Measurements from ENCODE around the gene SPATA24. TPM values are rescaled to one million over a fixed set of nuclear protein-coding genes. Genes with fewer than 3 reads are reported as not detected.
"Not testable (repeated sequence)": the region's sequence is repeated elsewhere in the genome, so short reads cannot be mapped to it uniquely, and the experiment has no call there.

Gene SPATA24
- total RNA-seq, 1 experiment from 2014 or later, result 10.6 TPM

GRCh38 chr5:139386956-139387355, 16.9 kb downstream of the SPATA24 start:
- in situ Hi-C loops (cut with HindIII; ENCODE audit: low sequenced_read_pairs); DNase-seq (ENCODE audit: low spot score): not testable (repeated sequence)

- in situ Hi-C loops (cut with HindIII; ENCODE audit: low sequenced_read_pairs), result no loop called here
- no peak for DNase-seq (ENCODE audit: low spot score)
Observed at GRCh38 chr5:139386050-139386438, 17.8 kb downstream of the SPATA24 start.

- DNase-seq (ENCODE audit: low spot score), result peak; percentile 24
- in situ Hi-C loops (cut with HindIII; ENCODE audit: low sequenced_read_pairs), result no loop called here
Observed at GRCh38 chr5:139385061-139386049, 18.5 kb downstream of the SPATA24 start.

- DNase-seq (ENCODE audit: low spot score), result no peak
- in situ Hi-C loops (cut with HindIII; ENCODE audit: low sequenced_read_pairs), result no loop called here
Observed at GRCh38 chr5:139384591-139385051, 19.3 kb downstream of the SPATA24 start.

GRCh38 chr5:139383993-139384590, 19.8 kb downstream of the SPATA24 start:
- in situ Hi-C loops (cut with HindIII; ENCODE audit: low sequenced_read_pairs), result no loop called here

GRCh38 chr5:139383275-139383992, 20.5 kb downstream of the SPATA24 start, which contains the start of gene SLC23A1:
Gene SLC23A1 (minus strand): TSS chr5:139383297. CDS start chr5:139383253, 44 bp downstream.
- DNase-seq (ENCODE audit: low spot score), result no peak
- in situ Hi-C loops (cut with HindIII; ENCODE audit: low sequenced_read_pairs), result no loop called here

More at GRCh38 chr5:139383993-139384590, 19.8 kb downstream of the SPATA24 start:
- DNase-seq (ENCODE audit: low spot score), result no peak

DNA sequence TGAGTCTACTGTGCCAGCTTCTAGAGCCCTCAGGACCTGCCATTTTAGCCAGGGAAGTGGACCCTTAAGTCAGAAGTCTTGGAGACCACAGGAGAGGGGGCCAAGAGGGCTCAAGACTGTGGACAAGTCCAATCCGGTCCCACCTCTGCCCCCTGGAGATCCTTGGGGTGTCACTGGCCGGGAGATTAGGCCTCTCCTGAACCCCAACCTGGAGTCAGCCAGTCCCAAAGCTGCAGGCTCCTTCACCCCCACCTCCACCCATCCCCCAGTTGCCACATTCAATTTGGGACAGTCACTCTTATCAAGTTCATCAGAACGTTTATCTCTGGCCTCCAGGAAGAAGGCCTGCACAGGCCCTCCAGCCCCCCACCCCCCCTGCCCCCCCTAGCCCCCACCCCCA, 21.1 kb downstream of the SPATA24 start:
- no peak for DNase-seq (ENCODE audit: low spot score)
- in situ Hi-C loops (cut with HindIII; ENCODE audit: low sequenced_read_pairs), result no loop called here

GRCh38 chr5:139381837-139382761, 21.8 kb downstream of the SPATA24 start:
- in situ Hi-C loops (cut with HindIII; ENCODE audit: low sequenced_read_pairs), result no loop called here
- DNase-seq (ENCODE audit: low spot score), result no peak

DNA sequence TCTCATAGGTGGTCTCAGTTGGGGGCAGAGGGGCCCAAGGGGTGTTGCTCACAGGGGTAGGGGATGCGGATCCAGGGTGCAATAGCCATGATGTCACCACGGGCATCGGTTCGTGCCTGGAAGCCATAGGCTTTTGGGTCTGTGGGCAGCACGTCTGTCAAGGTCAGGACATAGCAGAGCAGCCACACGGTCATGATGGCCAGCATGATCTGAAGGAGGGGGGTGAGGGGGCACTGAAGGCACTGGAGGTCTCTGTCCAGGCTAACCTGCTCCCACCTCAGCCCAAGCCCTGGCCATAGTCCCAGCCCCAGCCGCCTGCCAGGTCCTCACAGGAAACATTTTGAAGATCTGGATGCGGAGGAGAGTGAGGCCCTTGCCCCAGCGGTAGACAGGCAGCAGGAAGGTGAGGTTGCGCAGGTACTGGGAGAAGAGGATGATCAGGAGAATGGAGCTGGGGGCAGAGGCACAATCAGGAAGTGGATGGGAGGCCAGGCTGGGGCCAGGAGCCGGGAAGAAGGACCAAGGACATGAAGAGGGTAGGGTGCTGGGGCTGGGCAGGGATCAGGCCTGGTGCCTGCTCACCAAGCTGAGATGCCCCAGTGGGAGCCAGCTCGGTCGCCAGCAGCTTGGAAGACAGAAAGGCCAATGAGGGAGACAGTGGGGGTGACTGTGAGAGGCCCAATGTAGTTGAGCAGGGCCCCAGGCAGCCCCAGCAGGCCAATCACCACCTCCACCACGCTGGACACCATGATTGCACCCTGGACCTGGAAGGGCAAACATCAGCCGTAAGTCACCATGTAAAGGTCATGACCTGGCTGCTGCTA, 24.1 kb downstream of the SPATA24 start:
- DNase-seq (ENCODE audit: low spot score), result no peak
- in situ Hi-C loops (cut with HindIII; ENCODE audit: low sequenced_read_pairs), result no loop called here

DNA sequence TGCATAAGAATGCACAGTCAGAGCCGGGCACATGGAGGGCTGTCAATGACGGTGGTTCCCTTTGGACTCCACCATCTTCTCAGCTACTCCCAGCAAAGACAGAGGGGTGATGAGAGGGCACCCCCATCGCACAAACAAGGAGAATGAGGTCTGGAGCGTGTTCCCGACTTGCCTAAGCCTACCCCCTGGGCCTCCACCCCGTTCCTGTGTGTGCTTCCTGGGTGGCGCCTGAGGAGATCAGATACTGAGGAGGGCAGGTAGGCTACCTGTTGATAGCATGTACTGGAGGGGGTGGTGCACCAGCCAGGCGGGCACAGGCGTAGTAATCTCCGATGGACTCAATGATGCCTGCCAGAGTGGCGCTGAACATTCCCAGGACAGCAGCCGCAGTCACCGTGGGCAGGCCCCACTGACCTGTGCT, 24.9 kb downstream of the SPATA24 start:
- in situ Hi-C loops (cut with HindIII; ENCODE audit: low sequenced_read_pairs), result no loop called here
- no peak for DNase-seq (ENCODE audit: low spot score)

- DNase-seq (ENCODE audit: low spot score), result no peak
- in situ Hi-C loops (cut with HindIII; ENCODE audit: low sequenced_read_pairs), result no loop called here
Observed at GRCh38 chr5:139378101-139378825, 25.6 kb downstream of the SPATA24 start.

- in situ Hi-C loops (cut with HindIII; ENCODE audit: low sequenced_read_pairs), result no loop called here
- DNase-seq (ENCODE audit: low spot score), result no peak
Observed at GRCh38 chr5:139377226-139377625, 26.7 kb downstream of the SPATA24 start.

GRCh38 chr5:139376364-139376763, 27.5 kb downstream of the SPATA24 start:
- no peak for DNase-seq (ENCODE audit: low spot score)
- in situ Hi-C loops (cut with HindIII; ENCODE audit: low sequenced_read_pairs), result no loop called here

GRCh38 chr5:139374909-139375308, 29.0 kb downstream of the SPATA24 start:
- in situ Hi-C loops (cut with HindIII; ENCODE audit: low sequenced_read_pairs), result no loop called here
- DNase-seq (ENCODE audit: low spot score), result no peak

GRCh38 chr5:139371482-139372435, 32.1 kb downstream of the SPATA24 start:
- in situ Hi-C loops (cut with HindIII; ENCODE audit: low sequenced_read_pairs), result no loop called here
- DNase-seq (ENCODE audit: low spot score), result no peak

DNA sequence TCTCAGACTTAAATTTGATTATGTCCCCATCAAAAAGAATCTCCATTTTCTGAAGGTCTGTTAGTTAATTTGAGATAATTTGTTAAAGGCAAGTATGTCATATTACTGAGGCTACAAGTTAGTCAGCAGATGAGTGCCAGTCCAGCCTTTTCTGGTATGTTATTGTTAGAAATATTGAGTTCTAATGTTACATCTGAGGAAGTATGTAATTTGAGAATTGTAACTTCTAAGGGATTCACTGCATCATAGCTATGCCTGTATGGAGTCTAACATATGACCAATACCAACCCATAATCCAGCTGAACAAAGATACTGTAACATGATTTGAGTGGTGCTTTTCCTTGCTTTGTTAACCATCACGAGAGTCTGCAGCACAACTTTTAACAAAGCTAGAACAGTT, 34.7 kb downstream of the SPATA24 start:
- DNase-seq (ENCODE audit: low spot score), result no peak
- in situ Hi-C loops (cut with HindIII; ENCODE audit: low sequenced_read_pairs), result no loop called here
